HG02885 (cell line): ENCODE data around the gene CENPF.
"Not testable (repeated sequence)": the region's sequence is repeated elsewhere in the genome, so short reads cannot be mapped to it uniquely, and the experiment has no call there.

Experiments used
- ATAC-seq: cut with Tn5 transposase; IDR thresholded peaks from one replicate; pipeline ENCODE4 v1.9.1; 2021; ENCODE audit warnings: mild to moderate bottlenecking; ENCODE audit not compliant: unreplicated experiment, poor library complexity

CENPF gene

DNA sequence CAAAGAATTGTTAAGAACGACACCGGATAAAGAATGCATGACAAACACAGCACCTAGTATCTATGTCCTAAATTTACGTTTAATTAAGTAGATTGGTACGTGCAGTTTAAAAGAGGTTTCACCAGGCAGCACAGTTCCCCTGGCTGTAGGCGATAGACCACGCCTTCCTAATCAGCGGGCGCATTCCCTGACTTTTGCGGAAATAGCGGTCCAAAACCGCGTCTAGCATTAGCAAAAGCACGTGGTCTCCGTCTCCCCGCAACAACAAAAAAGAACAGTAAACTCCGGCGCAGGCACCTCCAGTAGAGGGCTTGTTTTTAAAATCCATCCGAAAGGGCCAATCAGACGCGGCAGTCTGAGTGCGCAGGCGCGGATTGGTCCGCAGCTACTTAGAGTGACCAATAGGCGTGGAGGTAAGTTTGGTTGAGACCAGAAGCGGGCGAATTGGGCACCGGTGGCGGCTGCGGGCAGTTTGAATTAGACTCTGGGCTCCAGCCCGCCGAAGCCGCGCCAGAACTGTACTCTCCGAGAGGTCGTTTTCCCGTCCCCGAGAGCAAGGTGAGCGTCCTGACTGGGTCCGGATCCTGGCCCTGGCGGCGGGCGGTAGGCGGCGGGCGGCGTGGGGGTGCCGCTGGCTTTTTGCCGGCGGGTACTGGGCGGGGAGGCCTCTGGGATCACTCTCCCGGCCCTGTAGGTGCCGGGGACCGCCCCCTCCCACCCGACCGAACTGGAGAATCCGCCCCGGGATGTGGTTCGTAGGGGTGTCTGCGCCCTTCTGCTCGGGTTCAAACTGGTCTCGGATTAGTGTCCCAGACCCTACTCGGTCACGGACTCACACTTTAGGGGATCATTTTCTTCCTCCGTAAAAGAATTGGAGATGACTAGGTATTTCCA, at the start of gene CENPF:
Gene CENPF (plus strand): TSS at position 432 of the 894 bp plus-strand sequence. CDS start 10,560 bp downstream, outside the sequence.
- peak; percentile 98 for ATAC-seq

- ATAC-seq: peak; percentile 58
Observed at GRCh38 chr1:214557952-214558735, 44.9 kb upstream of the CENPF start.

DNA sequence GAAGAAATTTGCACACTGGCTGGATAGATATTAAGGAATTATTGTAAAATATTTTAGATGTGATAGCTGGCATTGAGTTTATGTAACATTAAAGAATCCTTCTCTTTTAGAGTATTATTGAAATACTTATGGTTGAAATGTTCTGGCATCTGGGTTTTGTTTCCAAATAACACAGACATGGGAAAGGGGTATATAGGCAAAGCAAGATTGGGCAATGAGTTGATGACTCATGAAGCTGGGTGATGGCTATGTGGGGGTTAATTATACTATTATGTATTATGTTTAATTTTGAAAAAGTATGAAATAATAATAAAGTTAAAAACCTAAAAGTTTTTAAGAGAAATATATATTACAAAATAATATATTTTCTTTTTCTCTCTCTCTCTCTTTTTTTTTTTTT, 39.1 kb upstream of the CENPF start:
- no peak for ATAC-seq

DNA sequence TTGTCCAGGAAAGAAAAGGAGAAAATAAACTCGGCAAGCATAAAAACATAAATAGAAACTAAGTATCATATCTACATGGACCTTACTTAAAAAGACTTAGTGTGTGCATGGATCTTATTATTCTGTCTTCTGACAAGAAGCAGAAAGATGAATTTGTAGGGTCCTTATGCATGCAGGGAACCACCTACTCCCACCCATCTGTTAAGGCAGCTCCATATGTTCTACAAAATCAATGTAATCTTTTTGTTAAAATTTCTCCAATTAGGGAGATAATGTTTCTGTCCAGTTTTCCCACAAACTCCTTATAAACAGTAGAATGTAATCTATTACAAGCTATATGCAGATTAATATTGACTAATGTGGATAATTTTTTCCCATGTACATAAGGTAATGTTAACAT, 37.7 kb upstream of the CENPF start:
- ATAC-seq: no peak

- no peak for ATAC-seq
Observed at GRCh38 chr1:214566158-214567104, 36.6 kb upstream of the CENPF start.

DNA sequence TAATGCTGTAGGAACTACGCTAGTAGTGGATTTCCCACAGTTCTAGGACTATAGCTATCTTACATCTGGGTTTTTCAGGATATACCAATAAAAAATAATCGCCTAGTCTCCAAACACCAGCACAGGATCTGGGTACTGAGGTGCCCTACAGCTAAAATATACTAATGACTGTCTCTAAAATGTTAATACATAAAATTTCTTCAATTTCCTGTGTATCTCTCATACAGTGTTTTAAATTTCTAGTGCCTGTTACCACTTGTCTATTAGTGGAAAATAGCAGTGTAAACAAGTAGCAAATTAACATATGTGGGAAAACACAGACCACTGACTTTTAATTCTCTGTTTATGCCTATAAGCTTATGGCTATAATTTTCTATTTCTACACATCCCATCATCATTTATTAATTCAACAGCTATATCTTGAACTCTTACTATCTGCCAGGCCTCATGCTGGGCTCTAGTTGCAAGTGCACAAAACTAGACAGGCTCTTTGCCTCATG, 35.5 kb upstream of the CENPF start:
- no peak for ATAC-seq

GRCh38 chr1:214568328-214568727, 34.7 kb upstream of the CENPF start:
- no peak for ATAC-seq

DNA sequence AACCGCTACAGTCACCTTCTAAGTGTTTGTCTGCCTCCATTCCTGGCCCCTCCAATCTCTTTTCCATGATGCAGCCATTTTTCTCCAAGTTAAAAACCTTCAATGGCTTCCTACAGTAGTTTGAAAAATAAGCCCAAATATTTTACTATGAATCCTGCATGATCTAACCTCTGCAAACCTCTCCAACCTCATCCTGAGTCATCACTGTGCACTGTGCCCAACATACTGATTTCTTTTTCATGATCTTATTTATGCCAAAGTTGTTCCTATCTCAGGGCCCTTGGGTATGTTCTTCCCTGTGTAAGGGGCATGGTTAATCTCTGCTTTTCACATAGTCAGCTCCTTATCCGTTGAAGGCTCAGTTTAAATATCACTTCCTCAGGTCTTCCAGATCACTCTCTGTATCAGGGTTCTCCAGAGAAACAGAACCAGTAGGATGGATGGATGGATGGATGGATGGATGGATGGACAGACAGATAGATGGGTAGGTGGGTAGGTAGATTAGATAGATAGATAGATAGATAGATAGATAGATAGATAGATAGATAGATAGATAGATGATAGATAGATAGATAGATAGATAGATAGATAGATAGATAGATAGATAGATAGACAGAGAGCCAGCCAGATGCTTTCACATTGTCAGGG, 33.5 kb upstream of the CENPF start:
- no peak for ATAC-seq

DNA sequence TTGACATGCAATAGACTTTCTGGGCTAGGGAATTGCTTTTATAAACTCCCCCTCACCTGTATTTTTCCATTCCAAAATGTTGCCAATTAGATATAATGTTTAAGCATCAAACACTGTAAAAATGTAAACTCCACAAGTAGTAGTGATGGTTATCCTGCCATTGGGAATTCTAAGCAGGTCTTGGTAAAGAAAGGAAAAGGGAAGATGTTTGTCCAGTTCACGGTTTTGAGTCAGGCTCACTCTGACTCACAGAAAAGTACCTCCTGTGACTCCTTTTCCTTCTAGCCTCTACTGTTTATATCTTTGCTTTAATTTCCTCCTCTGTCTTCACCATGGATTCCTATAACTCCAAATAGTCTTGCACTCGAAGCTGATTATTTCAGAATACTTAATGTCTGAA, 32.6 kb upstream of the CENPF start:
- ATAC-seq: no peak

DNA sequence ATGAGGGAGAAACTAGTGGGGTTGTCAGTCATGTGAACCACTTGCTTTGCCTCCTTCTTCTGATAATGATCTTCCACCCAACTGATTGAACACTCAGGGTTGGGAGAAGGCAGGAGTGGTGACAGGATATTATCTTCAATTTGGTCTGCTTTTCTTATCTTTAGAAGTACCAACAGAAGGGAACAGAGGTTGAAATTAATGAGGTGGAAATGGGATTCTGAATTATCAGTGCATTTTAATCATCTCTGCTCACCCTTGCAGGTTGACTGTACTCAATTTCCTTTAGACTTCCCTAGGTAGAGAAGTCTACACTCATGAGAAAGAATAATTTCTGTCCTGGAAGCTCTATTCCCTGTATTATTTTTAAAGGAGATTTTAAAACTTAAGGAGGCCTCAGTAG, 31.7 kb upstream of the CENPF start:
- no peak for ATAC-seq

- no peak for ATAC-seq
Observed at GRCh38 chr1:214573386-214574318, 29.3 kb upstream of the CENPF start.

- no peak for ATAC-seq
Observed at GRCh38 chr1:214574598-214575411, 28.2 kb upstream of the CENPF start.

GRCh38 chr1:214576120-214576519, 26.9 kb upstream of the CENPF start:
- ATAC-seq: not testable (repeated sequence)

GRCh38 chr1:214579183-214579582, 23.8 kb upstream of the CENPF start:
- no peak for ATAC-seq

DNA sequence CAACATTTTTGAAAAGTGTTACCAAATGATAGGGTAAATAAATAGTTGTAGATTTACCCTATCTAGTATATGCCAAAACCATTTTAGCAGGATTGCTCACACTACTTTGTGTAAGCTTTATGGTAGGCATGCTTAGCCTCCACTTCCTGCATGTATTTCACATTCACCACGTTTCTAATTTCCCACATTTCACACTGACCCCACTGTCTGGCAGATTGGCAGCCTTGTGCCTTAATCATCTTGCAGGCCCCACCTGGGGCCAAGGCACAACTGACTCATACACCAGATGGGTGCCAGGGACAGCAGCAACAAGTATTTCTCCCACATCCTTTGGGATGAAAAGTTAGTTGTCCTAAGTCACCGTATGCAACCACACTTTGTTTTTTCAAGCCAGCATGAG, 21.2 kb upstream of the CENPF start:
- no peak for ATAC-seq

- ATAC-seq: no peak
Observed at GRCh38 chr1:214582289-214582891, 20.6 kb upstream of the CENPF start.

GRCh38 chr1:214583113-214583512, 19.9 kb upstream of the CENPF start:
- no peak for ATAC-seq
